Measurements from ENCODE around the gene MAP4.
"Not testable (repeated sequence)": the region's sequence is repeated elsewhere in the genome, so short reads cannot be mapped to it uniquely, and the experiment has no call there.

MAP4 gene

GRCh38 chr3:48008066-48008465, 8.2 kb downstream of the MAP4 start:
- H3K36me3 ChIP-seq (ENCODE audit: control insufficient read depth, low read depth, low read length); H3K9me3 ChIP-seq (ENCODE audit: control insufficient read depth, low read depth, low read length); H3K27me3 ChIP-seq (ENCODE audit: control insufficient read depth, insufficient read depth, low read length); H3K4me1 ChIP-seq (ENCODE audit: control insufficient read depth, low read depth, low read length); H3K4me3 ChIP-seq (ENCODE audit: low read length); H3K9ac ChIP-seq (ENCODE audit: low read length); H3K27ac ChIP-seq (ENCODE audit: low read length): not testable (repeated sequence)

- not testable (repeated sequence) for H3K27ac ChIP-seq (ENCODE audit: low read length); H3K4me3 ChIP-seq (ENCODE audit: low read length); H3K27me3 ChIP-seq (ENCODE audit: control insufficient read depth, insufficient read depth, low read length); H3K9me3 ChIP-seq (ENCODE audit: control insufficient read depth, low read depth, low read length); H3K4me1 ChIP-seq (ENCODE audit: control insufficient read depth, low read depth, low read length); H3K36me3 ChIP-seq (ENCODE audit: control insufficient read depth, low read depth, low read length); H3K9ac ChIP-seq (ENCODE audit: low read length)
Measured at GRCh38 chr3:48007361-48007760, 8.9 kb downstream of the MAP4 start.

GRCh38 chr3:48006794-48007193, 9.4 kb downstream of the MAP4 start:
- H3K27ac ChIP-seq (ENCODE audit: low read length); H3K27me3 ChIP-seq (ENCODE audit: control insufficient read depth, insufficient read depth, low read length); H3K9me3 ChIP-seq (ENCODE audit: control insufficient read depth, low read depth, low read length); H3K36me3 ChIP-seq (ENCODE audit: control insufficient read depth, low read depth, low read length); H3K4me3 ChIP-seq (ENCODE audit: low read length); H3K4me1 ChIP-seq (ENCODE audit: control insufficient read depth, low read depth, low read length); H3K9ac ChIP-seq (ENCODE audit: low read length): not testable (repeated sequence)

GRCh38 chr3:48004694-48005093, 11.5 kb downstream of the MAP4 start:
- Histone ChIP-seq H3K27me3 (ENCODE audit: control insufficient read depth, insufficient read depth, low read length) (no peaks in the 10 kb centered on the region), H3K4me1 (ENCODE audit: control insufficient read depth, low read depth, low read length) (no peaks in the 10 kb centered on the region), H3K36me3 (ENCODE audit: control insufficient read depth, low read depth, low read length) (no peaks in the 10 kb centered on the region), H3K4me3 (ENCODE audit: low read length) (no peak overlapping the region), H3K27ac (ENCODE audit: low read length) (no peak overlapping the region), H3K9me3 (ENCODE audit: control insufficient read depth, low read depth, low read length) (no peaks in the 10 kb centered on the region), H3K9ac (ENCODE audit: low read length) (no peak overlapping the region)

- Histone ChIP-seq H3K27ac (ENCODE audit: low read length) (no peak overlapping the region), H3K36me3 (ENCODE audit: control insufficient read depth, low read depth, low read length) (no peaks in the 10 kb centered on the region), H3K27me3 (ENCODE audit: control insufficient read depth, insufficient read depth, low read length) (no peaks in the 10 kb centered on the region), H3K9ac (ENCODE audit: low read length) (no peak overlapping the region), H3K4me3 (ENCODE audit: low read length) (no peak overlapping the region), H3K4me1 (ENCODE audit: control insufficient read depth, low read depth, low read length) (no peaks in the 10 kb centered on the region), H3K9me3 (ENCODE audit: control insufficient read depth, low read depth, low read length) (no peaks in the 10 kb centered on the region)
Measured at GRCh38 chr3:48002787-48003186, 13.4 kb downstream of the MAP4 start.

GRCh38 chr3:48001991-48002390, 14.2 kb downstream of the MAP4 start:
- Histone ChIP-seq H3K27ac (ENCODE audit: low read length) (no peak overlapping the region), H3K4me3 (ENCODE audit: low read length) (no peak overlapping the region), H3K27me3 (ENCODE audit: control insufficient read depth, insufficient read depth, low read length) (no peaks in the 10 kb centered on the region), H3K9me3 (ENCODE audit: control insufficient read depth, low read depth, low read length) (no peaks in the 10 kb centered on the region), H3K4me1 (ENCODE audit: control insufficient read depth, low read depth, low read length) (no peaks in the 10 kb centered on the region), H3K9ac (ENCODE audit: low read length) (no peak overlapping the region), H3K36me3 (ENCODE audit: control insufficient read depth, low read depth, low read length) (no peaks in the 10 kb centered on the region)

GRCh38 chr3:48000212-48000611, 16.0 kb downstream of the MAP4 start:
- H3K4me3 ChIP-seq (ENCODE audit: low read length): no peak overlapping the region
- H3K27me3 ChIP-seq (ENCODE audit: control insufficient read depth, insufficient read depth, low read length): no peaks in the 10 kb centered on the region
- H3K9me3 ChIP-seq (ENCODE audit: control insufficient read depth, low read depth, low read length): no peaks in the 10 kb centered on the region
- no peak overlapping the region for H3K27ac ChIP-seq (ENCODE audit: low read length)
- H3K9ac ChIP-seq (ENCODE audit: low read length): no peak overlapping the region
- H3K36me3 ChIP-seq (ENCODE audit: control insufficient read depth, low read depth, low read length): no peaks in the 10 kb centered on the region
- no peaks in the 10 kb centered on the region for H3K4me1 ChIP-seq (ENCODE audit: control insufficient read depth, low read depth, low read length)

- Histone ChIP-seq H3K27ac (ENCODE audit: low read length) (no peak overlapping the region), H3K9ac (ENCODE audit: low read length) (no peak overlapping the region), H3K36me3 (ENCODE audit: control insufficient read depth, low read depth, low read length) (no peaks in the 10 kb centered on the region), H3K9me3 (ENCODE audit: control insufficient read depth, low read depth, low read length) (no peaks in the 10 kb centered on the region), H3K4me3 (ENCODE audit: low read length) (no peak overlapping the region), H3K4me1 (ENCODE audit: control insufficient read depth, low read depth, low read length) (no peaks in the 10 kb centered on the region), H3K27me3 (ENCODE audit: control insufficient read depth, insufficient read depth, low read length) (no peaks in the 10 kb centered on the region)
Measured at GRCh38 chr3:47996440-47996839, 19.8 kb downstream of the MAP4 start.

GRCh38 chr3:47994180-47994579, 22.0 kb downstream of the MAP4 start:
- Histone ChIP-seq H3K9ac (ENCODE audit: low read length) (no peak overlapping the region), H3K4me1 (ENCODE audit: control insufficient read depth, low read depth, low read length) (no peaks in the 10 kb centered on the region), H3K9me3 (ENCODE audit: control insufficient read depth, low read depth, low read length) (no peaks in the 10 kb centered on the region), H3K36me3 (ENCODE audit: control insufficient read depth, low read depth, low read length) (no peaks in the 10 kb centered on the region), H3K27me3 (ENCODE audit: control insufficient read depth, insufficient read depth, low read length) (no peaks in the 10 kb centered on the region), H3K27ac (ENCODE audit: low read length) (no peak overlapping the region), H3K4me3 (ENCODE audit: low read length) (no peak overlapping the region)

GRCh38 chr3:47991341-47991740, 24.9 kb downstream of the MAP4 start:
- no peaks in the 10 kb centered on the region for H3K9me3 ChIP-seq (ENCODE audit: control insufficient read depth, low read depth, low read length)
- no peaks in the 10 kb centered on the region for H3K36me3 ChIP-seq (ENCODE audit: control insufficient read depth, low read depth, low read length)
- no peak overlapping the region for H3K4me3 ChIP-seq (ENCODE audit: low read length)
- no peak overlapping the region for H3K9ac ChIP-seq (ENCODE audit: low read length)
- H3K4me1 ChIP-seq (ENCODE audit: control insufficient read depth, low read depth, low read length): no peaks in the 10 kb centered on the region
- H3K27me3 ChIP-seq (ENCODE audit: control insufficient read depth, insufficient read depth, low read length): no peaks in the 10 kb centered on the region
- no peak overlapping the region for H3K27ac ChIP-seq (ENCODE audit: low read length)

GRCh38 chr3:47989981-47990440, 26.2 kb downstream of the MAP4 start:
- H3K27ac ChIP-seq (ENCODE audit: low read length): no peak overlapping the region
- H3K9me3 ChIP-seq (ENCODE audit: control insufficient read depth, low read depth, low read length): no peaks in the 10 kb centered on the region
- H3K4me3 ChIP-seq (ENCODE audit: low read length): no peak overlapping the region
- H3K4me1 ChIP-seq (ENCODE audit: control insufficient read depth, low read depth, low read length): no peaks in the 10 kb centered on the region
- H3K9ac ChIP-seq (ENCODE audit: low read length): no peak overlapping the region
- no peaks in the 10 kb centered on the region for H3K27me3 ChIP-seq (ENCODE audit: control insufficient read depth, insufficient read depth, low read length)
- no peaks in the 10 kb centered on the region for H3K36me3 ChIP-seq (ENCODE audit: control insufficient read depth, low read depth, low read length)

GRCh38 chr3:47985381-47985780, 30.8 kb downstream of the MAP4 start:
- H3K27ac ChIP-seq (ENCODE audit: low read length): no peak overlapping the region
- H3K4me1 ChIP-seq (ENCODE audit: control insufficient read depth, low read depth, low read length): no peaks in the 10 kb centered on the region
- H3K9ac ChIP-seq (ENCODE audit: low read length): no peak overlapping the region
- H3K36me3 ChIP-seq (ENCODE audit: control insufficient read depth, low read depth, low read length): no peaks in the 10 kb centered on the region
- no peaks in the 10 kb centered on the region for H3K27me3 ChIP-seq (ENCODE audit: control insufficient read depth, insufficient read depth, low read length)
- no peak overlapping the region for H3K4me3 ChIP-seq (ENCODE audit: low read length)
- no peaks in the 10 kb centered on the region for H3K9me3 ChIP-seq (ENCODE audit: control insufficient read depth, low read depth, low read length)

Data from iPS-18a (cell line).